Embryonic facial prominence (tissue), 1 donor: ENCODE data around the gene PANK4.

Experiments
- DNase-seq: peaks from one replicate; pipeline ENCODE4 v3.0.0-alpha.2; 2016; ENCODE audit errors: extremely low spot score

Gene PANK4

DNA sequence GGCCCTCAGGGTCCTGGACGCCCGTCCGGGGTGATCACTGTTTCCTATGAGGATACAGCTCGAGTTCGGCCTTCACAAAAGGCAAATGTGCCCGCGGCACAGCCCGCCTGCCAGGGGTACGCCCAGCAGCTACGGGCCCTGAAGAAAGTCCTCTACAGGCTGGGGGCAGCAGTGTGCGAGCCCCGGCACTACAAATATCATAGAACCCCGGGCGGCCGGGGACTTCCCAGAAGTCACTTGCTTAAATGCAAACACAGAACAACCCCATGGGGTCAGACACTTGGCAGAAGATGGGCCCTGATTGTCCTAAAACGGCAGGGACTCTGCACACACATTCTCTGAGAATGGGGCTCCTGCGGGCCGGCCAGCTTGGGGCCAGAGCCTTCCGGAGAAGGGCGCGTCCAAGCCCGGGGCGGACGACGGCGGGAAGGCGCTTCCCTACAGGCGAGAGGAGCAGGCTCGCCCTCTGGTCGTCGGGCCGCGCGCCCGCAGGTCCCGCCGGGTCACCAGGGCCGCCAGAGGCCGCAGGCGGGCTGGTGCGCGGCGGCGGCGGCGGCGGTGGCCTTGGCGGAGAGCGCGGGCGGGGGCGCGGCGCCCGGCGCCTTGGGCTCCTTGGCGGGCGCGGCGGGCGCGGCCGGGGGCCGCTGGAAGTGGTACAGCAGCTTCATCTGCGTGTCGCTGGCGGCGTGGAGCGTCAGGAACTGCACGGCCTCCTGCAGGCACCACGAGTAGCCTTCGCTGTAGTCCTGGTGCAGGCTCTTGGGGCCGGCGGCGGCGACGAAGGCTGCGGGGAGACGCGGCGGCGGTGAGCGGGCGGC, 2.8 kb upstream of the PANK4 start:
- DNase-seq: no peak

DNA sequence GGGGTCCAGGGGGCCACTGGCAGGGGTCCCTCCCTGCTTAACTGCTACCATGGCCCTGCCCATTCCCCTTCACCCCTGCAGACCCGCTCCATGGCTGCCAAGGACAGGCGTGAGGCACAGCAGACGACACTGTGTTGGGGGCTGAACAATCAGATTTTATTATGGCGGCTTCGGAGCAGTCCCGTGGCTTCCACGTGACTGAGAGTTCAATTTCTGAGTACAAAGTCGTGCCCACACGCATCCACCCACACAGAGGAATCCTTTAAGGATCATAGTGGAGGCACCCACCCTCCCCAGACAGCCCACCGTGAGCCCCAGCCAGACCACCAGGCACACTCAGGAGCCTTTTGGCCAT, 2.2 kb upstream of the PANK4 start:
- DNase-seq: no peak

DNA sequence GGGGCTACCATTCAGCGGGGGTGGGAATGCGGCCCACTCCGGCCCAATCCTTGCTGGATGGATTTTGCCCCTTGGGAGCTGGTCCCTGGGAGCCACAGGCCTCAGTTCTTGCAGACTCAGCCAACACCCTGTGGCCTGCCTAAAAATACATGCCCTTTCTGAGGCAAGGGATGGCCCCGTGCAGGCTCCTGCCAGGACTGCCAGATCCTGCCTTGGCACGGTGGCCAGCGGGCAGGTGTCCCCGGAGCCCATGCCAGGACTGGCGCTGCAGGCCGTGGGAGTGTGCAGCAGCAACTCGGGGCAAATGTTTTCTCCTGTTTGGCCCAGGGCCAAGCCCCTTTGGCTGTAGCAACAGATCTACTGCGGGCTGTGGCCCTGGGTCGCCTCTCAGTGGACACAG, 1.6 kb upstream of the PANK4 start:
- no peak for DNase-seq

DNA sequence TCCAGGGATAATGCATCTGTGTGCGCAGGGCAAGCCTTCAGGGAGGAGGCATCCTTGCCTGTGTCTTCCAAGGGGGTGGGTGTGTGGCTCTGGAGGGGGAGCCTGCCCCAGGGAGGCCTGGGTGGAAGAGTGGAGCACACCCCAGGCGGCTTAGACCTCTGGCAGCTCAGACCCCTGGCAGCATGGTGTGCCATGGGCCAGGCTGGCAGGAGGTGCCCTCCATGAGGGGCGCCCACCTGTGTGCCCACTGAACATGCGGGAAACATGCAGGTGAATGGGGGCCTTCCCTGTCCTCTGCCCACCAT, 1.1 kb upstream of the PANK4 start:
- no peak for DNase-seq

DNA sequence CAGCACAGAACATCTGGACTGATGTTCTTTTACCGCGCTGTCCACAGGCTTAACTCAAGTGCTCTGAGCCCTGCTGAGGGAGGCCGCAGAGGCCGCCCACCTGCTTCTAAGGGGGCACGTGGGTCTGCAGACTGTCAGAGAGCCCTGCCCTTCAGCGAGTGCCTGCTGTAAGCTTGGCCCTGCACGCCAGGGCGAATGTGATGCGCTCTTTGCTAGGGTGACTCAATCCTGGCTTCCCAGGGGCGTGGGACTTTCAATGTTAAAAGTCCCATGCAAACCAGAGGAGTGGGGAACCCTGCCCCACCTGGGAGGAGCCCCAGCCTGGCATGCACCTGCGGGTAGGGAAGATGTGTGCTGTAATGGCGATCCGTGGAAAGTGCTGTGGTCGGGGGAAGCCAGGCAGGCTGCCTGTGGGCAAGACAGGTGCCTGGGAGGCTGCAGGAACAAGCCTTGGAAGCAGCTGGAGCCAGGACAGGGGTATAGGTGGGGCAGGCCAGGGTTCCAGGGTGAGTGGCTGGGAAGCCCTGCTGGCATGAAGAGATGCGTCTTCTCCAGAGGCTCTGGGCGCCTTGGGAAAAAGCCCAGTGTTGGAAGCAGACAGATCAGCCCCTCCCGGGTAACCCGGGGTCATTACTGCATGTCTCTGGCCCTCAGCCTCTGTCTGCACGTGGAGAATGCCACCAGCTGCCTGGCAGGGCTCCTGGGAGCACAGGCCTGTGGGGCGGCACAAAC, 594 bp upstream of the PANK4 start:
- no peak for DNase-seq

DNA sequence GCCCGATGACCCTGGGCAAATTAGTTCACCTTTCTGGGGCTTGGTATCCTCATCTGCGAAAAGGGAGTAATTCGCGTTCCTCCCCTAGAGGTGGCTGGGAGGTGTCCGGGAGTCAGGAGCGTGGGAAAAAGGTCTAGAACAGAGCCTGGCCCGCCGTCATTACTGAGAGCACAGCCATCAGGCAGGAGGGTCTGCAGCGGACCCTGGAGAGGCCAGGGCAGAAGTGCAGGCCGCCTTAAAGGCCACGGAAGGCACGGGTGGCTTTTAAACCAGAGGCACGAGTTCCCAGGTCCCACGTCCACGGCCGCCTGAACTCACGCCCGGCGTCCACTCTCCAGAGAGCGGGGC, 850 bp downstream of the PANK4 start:
- DNase-seq: no peak

DNA sequence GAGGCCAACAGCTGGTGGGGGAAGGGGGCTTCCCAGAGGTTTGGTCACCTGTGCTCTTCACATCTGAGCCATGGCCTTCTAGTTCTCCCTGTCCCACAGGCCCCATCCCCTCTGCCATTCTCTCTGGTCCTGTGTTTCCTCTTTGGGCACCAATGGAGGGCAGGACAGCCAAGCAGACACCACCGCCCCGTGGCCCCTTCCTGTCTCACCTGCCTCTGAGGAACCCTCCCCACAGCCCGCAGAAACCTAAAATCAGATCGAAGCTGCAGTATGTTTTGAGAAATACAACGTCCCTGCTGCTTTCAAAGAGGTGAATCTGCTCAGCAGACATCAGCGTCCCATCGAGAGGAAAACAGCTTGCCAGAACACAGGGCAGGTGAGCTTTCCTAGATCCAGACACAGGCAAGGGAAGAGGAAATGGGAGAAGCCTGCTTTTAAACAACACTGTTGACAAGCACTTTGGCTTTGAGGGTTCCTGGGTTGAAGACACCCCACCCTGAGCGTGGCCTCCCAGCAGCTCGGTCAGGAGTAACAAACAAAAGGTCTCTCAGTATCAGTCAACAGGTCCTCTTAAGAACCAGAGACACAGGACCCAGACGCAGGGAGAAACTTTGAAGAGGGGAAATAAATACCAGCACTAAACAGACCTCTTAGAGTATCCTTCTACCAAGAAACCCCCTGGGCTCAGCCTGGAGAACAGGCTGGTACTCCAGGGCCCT, 2.3 kb downstream of the PANK4 start:
- DNase-seq: no peak

DNA sequence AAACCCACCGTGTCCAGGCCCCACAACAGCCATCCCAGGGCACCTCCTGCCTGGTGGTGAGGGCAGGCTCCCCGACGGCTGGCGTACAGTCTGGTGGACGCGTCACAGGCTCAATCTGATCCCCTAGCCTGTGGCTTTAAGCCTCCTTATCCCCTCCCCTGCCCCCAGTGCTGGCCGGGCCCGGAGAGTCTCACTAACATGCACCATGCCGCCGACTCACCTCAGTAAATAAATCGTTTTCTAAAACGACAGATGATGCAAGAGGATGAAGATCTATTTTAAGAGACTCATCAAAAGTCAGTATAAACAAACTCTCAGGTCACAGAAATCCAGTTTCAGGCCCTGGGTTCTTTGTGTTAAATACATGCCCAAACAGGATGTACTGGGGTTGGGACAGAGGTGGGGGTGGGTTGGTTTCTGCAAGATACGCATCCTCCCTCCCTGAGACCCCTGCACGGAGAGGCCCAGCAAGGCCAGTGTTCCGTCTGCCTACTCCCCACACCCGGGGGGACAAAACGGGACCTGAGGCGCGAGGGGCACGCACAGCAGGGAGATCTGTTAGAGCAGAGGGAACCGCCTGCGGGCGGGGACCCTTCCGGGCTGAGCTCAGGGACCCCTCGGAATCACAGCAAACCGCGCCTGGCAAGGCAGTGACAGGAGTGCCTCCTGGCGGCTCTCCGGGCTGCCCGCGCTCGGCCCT, 3.1 kb downstream of the PANK4 start:
- DNase-seq: no peak

DNA sequence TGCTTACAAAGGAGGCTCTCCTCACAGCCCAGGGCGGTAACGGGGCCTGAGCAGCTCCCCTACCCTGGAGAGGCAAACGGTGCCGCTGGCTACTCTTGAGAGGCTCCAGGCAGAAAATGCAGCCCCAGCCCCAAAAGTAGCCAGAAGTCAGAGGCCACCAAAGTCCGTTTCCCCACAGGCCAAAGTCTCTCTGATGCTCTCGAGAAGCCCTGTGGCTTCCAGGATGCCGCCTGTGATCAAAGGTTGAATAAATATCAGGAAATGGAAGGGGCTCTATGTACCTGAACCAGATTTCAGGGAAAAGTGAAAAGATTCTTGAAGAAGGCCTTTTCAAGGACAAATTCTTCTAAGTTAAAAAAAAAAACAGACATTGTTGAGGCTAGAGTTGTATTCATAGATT, 4.2 kb downstream of the PANK4 start:
- DNase-seq: no peak

DNA sequence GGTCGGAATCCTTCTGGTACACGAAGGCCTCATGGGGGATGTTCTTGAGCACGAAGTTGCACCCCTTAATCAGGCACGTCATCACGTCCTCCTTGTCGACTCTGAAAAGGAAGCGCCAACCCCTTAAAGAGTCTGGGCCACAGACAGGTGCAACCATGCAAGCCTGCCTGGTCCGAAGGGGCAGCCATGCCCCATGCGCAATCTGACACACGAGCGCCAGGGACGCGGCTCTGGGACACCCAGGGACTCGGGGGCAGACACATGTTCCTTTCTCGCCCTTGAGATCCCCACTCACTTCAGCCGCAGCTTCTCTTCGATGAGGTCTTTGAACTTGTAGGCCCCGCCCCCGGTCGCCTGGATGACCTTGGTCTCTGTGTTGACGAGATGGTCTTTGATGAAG, 5.6 kb downstream of the PANK4 start:
- DNase-seq: no peak

DNA sequence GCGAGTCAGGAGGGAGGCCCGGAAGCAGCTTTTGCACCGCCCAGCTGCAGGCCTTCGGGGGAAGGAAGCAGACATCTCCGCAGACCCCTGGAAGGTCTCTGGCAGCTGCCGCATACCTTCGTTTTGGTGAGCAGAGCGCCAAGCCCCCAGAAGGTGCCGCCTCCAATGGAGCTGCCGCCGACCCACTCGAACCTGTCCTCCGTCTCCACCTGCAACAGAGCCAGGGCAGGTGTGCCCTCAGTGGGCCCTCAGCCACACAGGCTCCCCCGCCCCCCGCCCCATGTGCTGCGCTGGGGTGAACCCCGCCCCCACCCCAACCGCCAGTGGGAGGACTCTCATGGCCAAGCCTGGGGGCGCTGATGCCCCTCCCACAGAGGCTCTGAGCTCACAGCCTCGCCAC, 6.2 kb downstream of the PANK4 start:
- no peak for DNase-seq

DNA sequence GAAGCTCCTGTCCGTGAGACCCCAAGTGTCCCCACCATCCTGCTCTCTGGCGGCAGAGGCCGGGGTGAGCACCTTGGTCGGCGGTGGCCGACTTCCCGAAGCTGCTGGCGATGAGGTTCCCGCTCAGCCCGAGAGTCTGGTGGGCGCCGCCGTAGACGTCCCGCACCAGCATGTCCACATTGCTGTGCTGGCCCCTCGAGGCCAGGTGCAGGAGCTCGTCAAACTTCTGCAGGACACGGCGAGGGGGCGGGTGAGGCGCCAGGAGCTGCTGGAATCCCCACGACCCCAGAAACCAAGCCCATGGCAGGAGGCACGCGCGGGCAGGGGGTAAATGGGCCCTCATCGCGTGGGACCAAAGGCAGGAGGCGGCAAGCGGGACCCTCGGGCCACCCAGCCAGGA, 6.7 kb downstream of the PANK4 start:
- no peak for DNase-seq

DNA sequence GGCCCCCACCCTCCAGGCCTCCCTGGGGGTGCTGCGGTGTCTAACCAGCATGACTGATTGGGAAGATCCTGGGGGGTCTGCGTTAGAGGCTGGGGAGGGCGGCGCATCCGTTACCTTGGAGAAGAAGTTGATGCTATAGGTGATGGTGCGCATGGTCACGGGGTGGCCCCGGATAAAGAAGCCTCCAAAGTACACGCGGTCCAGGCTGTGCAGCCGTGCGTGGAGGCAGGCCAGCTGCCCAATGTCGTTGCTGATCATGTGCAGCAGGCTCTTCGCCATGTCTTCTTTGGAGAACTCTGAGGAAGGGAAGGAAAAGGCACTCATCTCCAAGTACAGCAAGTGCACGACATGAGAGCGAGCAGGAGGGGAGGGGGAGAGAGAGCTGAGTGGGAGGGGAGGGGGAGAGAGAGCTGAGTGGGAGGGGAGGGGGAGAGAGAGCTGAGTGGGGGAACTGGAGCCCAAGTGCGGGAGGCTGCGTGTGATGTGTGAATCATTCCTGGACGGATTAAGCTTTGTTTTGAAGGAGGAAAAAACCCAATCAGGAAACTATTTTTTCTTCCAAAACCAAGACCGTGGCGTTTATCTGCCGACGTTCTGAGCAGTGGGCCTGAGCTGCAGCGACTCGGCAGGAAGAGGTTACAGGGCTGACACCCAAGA, 7.2 kb downstream of the PANK4 start:
- DNase-seq: no peak

DNA sequence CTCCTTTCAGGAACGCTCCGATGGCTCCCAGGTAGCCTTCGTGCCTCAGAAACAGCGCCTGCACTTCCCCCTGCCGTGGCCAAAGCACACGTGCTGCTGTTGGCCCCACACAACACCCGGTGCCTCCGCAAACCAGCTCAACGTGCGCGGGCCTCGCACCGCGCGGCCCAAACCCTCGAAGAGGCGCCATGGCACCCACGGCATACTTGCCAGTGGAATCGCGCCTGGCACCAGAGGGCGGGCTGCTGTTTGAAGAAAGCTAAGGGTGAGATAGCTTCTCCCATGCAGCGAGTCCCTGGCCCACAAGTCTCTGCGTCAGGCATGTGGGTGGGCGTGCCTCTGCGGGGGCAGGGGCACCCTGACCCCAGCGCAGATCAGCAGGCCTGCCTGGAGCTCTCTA, 7.9 kb downstream of the PANK4 start:
- DNase-seq: no peak

DNA sequence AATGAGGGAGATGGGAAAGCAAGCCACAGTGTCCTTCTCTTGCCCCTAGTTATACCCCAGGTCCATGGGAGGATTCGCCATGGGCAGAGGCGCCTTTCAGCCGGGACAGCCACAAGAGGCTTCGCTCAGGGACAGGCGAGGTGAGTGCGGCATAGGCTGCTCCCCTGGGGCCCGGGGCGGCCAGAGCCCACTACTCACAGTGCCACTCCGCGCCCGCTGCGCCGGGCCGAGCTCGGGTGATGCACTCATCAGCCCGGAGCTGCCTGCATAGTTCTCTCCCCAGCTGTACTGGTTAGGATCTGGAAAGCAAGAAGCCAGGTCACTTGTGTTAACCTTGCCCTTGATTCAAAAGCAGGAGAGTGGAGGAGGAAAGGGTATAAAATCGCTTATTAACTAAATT, 8.4 kb downstream of the PANK4 start:
- no peak for DNase-seq

DNA sequence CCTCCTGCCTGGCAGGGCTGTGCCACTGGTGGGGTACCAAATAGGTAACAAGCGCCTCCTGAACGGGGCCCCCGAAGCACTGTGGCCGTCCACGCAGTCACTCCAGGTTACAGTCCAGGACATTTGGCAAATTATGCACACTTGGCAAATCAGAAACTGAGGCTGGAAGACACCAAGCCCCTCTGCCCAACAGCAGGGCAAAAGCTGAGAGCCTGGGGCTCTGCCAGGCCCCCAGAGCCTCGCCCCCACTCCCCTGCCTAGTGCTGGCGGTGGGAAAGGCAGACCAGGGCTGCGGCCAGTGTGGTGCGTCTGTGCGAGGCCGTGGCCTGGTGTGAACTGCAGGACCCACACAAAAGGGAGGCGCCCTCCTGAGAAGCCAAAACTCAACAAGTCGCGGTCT, 9.4 kb downstream of the PANK4 start:
- DNase-seq: no peak

DNA sequence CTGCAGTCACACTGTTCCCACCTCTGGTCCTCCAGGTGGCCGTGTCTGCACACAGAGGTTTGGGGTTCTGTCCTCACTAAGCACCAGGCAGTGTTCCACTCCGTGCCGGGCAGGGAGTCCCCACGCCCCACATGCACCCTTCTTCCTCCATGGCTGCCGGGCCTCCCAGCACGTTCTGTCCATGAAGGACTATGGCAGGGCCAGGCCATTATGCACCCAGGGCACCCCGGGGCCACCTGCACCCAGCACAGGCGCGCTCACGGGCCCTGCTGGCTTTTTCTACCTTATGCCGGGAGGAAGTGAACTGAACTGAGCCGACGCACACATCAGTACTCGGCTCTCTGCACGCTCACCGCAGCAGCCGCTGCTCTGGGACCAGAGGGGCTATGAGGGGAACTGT, 10.3 kb downstream of the PANK4 start:
- no peak for DNase-seq

DNA sequence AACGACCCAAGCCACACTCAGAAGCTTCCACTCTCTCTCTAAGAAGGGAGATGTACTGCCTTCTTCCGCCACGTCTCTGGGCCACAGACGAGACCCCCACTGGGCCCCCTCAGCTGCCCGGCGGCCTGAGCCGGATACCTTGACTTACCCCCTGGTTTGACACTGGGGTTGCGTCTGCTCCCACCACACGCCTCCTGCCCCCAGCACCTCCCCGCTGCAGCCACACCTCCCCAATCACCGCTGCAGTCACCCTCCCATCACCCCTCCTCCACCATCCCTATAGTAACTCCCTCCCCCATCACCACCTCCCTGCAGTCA, 10.7 kb downstream of the PANK4 start:
- no peak for DNase-seq

DNA sequence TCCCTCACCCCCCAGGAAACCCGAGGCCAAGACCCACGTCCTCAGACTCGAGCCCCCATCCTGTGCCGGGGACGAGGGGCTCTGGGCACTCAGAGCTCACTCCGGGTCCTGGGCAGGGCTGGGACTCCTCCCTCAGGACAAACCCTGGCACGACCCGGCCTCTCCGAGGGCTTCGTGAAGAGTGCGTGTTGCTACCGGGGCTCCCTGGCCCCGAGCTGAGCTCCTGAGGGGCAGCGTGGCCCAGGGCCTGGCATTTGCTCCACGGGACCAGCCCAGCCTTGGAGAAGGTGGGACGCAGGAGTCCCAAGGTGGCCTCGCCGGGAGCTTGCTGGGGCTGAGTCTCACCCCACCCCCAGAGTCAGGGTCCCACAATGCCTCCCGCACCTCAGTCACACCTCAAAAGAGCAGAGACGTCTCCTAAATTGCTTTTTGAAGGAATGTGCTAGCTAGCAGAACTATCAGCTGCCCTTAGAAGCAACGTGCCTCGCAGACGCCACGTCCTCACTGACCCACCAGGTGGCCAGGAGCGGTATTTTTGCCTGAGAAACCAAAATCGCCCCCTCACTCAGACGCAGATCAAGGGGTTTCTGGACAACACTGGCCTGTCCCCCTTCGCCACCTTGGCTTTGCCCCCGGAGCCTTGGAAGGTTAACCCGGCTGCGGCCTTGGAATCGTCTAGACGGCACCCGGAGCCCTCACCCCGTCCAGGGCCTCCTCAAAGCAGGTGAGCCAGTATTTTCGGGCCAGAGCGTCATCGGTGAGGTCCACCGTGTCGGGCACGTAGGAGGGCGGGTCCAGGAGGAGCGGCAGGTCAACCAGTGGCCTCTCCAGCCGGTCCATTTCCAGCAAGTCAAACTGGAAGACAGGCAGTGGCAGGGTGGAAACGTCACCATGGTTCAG, 11.3 kb downstream of the PANK4 start:
- DNase-seq: no peak

DNA sequence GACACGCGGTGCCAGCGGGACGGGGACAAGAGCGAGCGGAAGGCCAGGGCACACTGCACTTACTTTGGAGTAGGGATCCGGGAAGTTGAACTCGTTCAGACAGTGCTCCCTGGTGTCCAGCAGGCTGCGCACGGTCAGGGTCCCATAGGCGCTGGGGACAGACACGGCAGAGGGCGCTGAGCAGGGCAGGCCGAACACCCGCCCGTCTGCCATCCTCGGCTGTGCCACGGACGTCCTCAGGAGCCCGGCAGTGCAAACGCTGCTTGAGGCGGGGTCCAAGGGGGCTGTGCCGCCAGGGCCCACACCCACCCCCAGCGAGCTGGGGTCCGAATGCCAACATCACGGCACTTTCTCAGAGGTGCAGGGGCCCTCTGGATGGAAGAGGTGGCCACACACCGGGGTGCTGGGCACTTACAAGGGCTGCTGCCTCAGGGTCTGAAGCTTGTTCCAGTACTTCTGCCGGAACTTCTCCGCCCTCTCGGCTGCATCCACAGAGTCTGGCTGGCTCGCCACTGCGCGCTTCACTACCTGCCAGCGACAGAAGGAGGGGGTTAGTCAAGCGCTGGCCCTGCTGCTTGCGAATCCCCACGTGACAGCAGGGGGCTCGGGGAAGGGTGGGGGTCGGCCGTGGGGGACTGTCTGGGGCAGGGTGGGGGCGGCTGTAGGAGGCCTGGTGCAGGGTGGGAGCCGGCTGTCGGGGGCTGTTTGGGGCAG, 12.3 kb downstream of the PANK4 start:
- DNase-seq: no peak
